Lung (tissue), 12 donors: Measurements from ENCODE around the gene OFD1. TPM values are rescaled to one million over a fixed set of nuclear protein-coding genes. Genes with fewer than 3 reads are reported as not detected.

Source experiments
- ATAC-seq: fragments of 200-7000 bp; cut with Tn5 transposase; one replicate; pipeline ENCODE4 v1.9.1; 2020; ENCODE audit warnings: moderate number of reproducible peaks; ENCODE audit not compliant: insufficient read depth, low FRiP score
- DNase-seq, 3 donors: peaks; one replicate each; pipeline ENCODE4 v3.0.0-alpha.2; 2013 to 2017
- H3K27ac ChIP-seq, 2 donors: one replicate each; pipeline ENCODE4 v1.5.1; 2013; ENCODE audit warnings: mild to moderate bottlenecking in 2 of 2, moderate library complexity in 2 of 2, control low read depth in 1 of 2, inconsistent platforms in 1 of 2, low read depth in 1 of 2, low read length in 1 of 2
- H3K27me3 ChIP-seq, 3 donors: one replicate each; pipeline ENCODE4 v1.5.1; 2013; ENCODE audit warnings: low read length in 2 of 3; ENCODE audit not compliant: control insufficient read depth in 3 of 3, insufficient read depth in 3 of 3
- H3K36me3 ChIP-seq, 4 donors: one replicate each; pipeline ENCODE4 v1.5.1; 2013; ENCODE audit warnings: low read length in 4 of 4, mild to moderate bottlenecking in 1 of 4, moderate library complexity in 1 of 4; ENCODE audit not compliant: control insufficient read depth in 4 of 4, insufficient read depth in 4 of 4
- H3K4me1 ChIP-seq, 5 donors: one replicate each; pipeline ENCODE4 v1.5.1; 2013; ENCODE audit warnings: low read length in 5 of 5, mild to moderate bottlenecking in 2 of 5, moderate library complexity in 1 of 5; ENCODE audit not compliant: control insufficient read depth in 5 of 5, insufficient read depth in 5 of 5
- H3K4me3 ChIP-seq: one replicate; pipeline ENCODE4 v1.5.1; 2013; ENCODE audit warnings: mild to moderate bottlenecking, control low read depth, moderate library complexity
- H3K9ac ChIP-seq, 2 donors: one replicate each; pipeline ENCODE4 v1.5.1; 2013; ENCODE audit warnings: low read length in 2 of 2, control low read depth in 1 of 2; ENCODE audit not compliant: insufficient read depth in 1 of 2
- H3K9me3 ChIP-seq, 4 donors: one replicate each; pipeline ENCODE4 v1.5.1; 2013; ENCODE audit warnings: low read length in 3 of 4, mild to moderate bottlenecking in 1 of 4, moderate library complexity in 1 of 4; ENCODE audit not compliant: control insufficient read depth in 4 of 4, insufficient read depth in 3 of 4
- CTCF ChIP-seq: IDR thresholded peaks from 2 replicates; pipeline ENCODE4 v1.5.1; 2012; ENCODE audit warnings: mild to moderate bottlenecking; ENCODE audit errors: control extremely low read depth, extremely low read depth
- WGBS, 2 donors: extraction: QIAGEN DNeasy Blood & Tissue Kit; methylation state at CpG; one replicate each; pipeline ENCODE4 v1.1.7; 2013; 5-methylcytosine and 5-hydroxymethylcytosine counted together
- polyA plus RNA-seq, 2 donors: library from polyadenylated mRNA; stranded (reverse); fragments of 200-250 nt; gene quantifications; one replicate each; pipeline ENCODE4 v1.2.1, GENCODE V29; 2013
- total RNA-seq, 2 donors: library from RNA; depleted of rRNA in 1 of 2; stranded (reverse); fragments of >200 nt in 1 of 2; gene quantifications; one replicate each; pipeline ENCODE4 v1.2.1, GENCODE V29; 2014 to 2021
- donor health status: control.
- donor health status: control.
- donor health status: Bipolar disorder and iron deficiency.
- donor health status: healthy.
- donor health status: DM: yes; HTN: yes; CAD: no.

OFD1 gene
- total and polyA plus RNA-seq, 4 donors: 10.3 to 65.8 (median 34.6) TPM

- ATAC-seq (no peak), DNase-seq (peak; percentile 43 to 55 (median 45))
- H3K9ac ChIP-seq: no peak overlapping the region
- H3K27me3 ChIP-seq: peaks cover 0 to 25% (median 6%) of the 10 kb centered on the region in 3 donors
- H3K4me1 ChIP-seq: peaks cover 0 to 17% (median 6%) of the 10 kb centered on the region in 5 donors
- no peak overlapping the region for H3K27ac ChIP-seq
- WGBS, 2 donors: 46 to 60% methylated on average over 8 of the region's 8 CpGs
- TF ChIP-seq CTCF: no peak
- no peak overlapping the region for H3K4me3 ChIP-seq
- peaks cover 0 to 30% (median 12%) of the 10 kb centered on the region in 4 donors for H3K36me3 ChIP-seq
- peaks cover 0 to 1% (median 0%) of the 10 kb centered on the region in 4 donors for H3K9me3 ChIP-seq
These were observed 28.9 kb downstream of the OFD1 start for GRCh38 chrX:13763489-13763888.

- WGBS, 2 donors: 13 to 49% methylated on average over 6 to 7 of the region's 7 CpGs
- no peak overlapping the region for H3K4me3 ChIP-seq
- no peak for TF ChIP-seq CTCF
- H3K36me3 ChIP-seq: peaks cover 0 to 28% (median 10%) of the 10 kb centered on the region in 4 donors
- peaks cover 0 to 25% (median 2%) of the 10 kb centered on the region in 3 donors for H3K27me3 ChIP-seq
- peaks cover 0 to 1% (median 0%) of the 10 kb centered on the region in 4 donors for H3K9me3 ChIP-seq
- peaks cover 0 to 17% (median 6%) of the 10 kb centered on the region in 5 donors for H3K4me1 ChIP-seq
- DNase-seq (no peak), ATAC-seq (no peak)
- peak overlapping the region; percentile 28 to 45 for H3K27ac ChIP-seq
- no peak overlapping the region for H3K9ac ChIP-seq
These were observed 29.7 kb downstream of the OFD1 start for GRCh38 chrX:13764281-13764680.

- Histone ChIP-seq H3K9ac (no peak overlapping the region), H3K9me3 (peaks cover 0 to 1% (median 0%) of the 10 kb centered on the region in 4 donors), H3K36me3 (peaks cover 0 to 33% (median 10%) of the 10 kb centered on the region in 4 donors), H3K27ac (peak overlapping the region; percentile 45), H3K27me3 (peaks cover 0 to 25% (median 0%) of the 10 kb centered on the region in 3 donors), H3K4me1 (peaks cover 0 to 17% (median 6%) of the 10 kb centered on the region in 5 donors), H3K4me3 (no peak overlapping the region)
- DNase-seq (peak in 2 of 3 donors; percentile 35 to 41), ATAC-seq (no peak)
- 65 to 68% methylated on average over 6 of the region's 6 CpGs for WGBS, 2 donors
- TF ChIP-seq CTCF: no peak
These were observed 30.2 kb downstream of the OFD1 start for GRCh38 chrX:13764765-13765164.

GRCh38 chrX:13768939-13769338, 34.4 kb downstream of the OFD1 start:
- no peak for TF ChIP-seq CTCF
- DNase-seq (no peak), ATAC-seq (no peak)
- H3K36me3 ChIP-seq: peaks cover 0 to 36% (median 9%) of the 10 kb centered on the region in 4 donors
- no peak overlapping the region for H3K27ac ChIP-seq
- peaks cover 0 to 7% (median 5%) of the 10 kb centered on the region in 5 donors for H3K4me1 ChIP-seq
- H3K27me3 ChIP-seq: peaks cover 0 to 21% (median 7%) of the 10 kb centered on the region in 3 donors
- H3K9ac ChIP-seq: no peak overlapping the region
- WGBS, 2 donors: 89 to 90% methylated on average over 4 of the region's 4 CpGs
- no peak overlapping the region for H3K4me3 ChIP-seq
- peaks cover 0 to 1% (median 0%) of the 10 kb centered on the region in 4 donors for H3K9me3 ChIP-seq
